ENCODE data around the gene INO80.

INO80 gene

DNA sequence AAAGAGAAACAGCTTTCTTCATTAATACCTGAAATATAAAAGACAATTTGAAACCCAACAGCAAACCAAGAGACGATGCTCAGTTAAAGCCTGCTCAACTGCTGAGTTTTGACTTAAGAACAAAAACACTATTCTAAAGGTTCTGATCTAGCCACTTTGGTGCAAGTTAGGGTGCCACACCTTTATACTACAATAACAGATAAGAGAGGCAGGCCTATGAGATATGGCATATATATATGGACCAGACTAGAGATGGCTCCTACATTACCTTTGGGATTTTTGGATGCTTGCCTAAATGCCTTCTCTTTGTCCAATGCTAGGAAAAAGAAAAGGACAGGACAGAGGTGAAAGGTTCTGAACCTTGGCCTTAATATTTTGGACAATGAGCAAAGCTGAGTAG is 68.6 kb downstream of the INO80 start:
- Histone ChIP-seq H3K9ac (ENCODE audit: low read depth, low read length) (no peak overlapping the region), H3K36me3 (ENCODE audit: insufficient read depth, low read length) (peaks cover 19% of the 10 kb centered on the region), H3K9me3 (ENCODE audit: control insufficient read depth, insufficient read depth, low read length) (no peaks in the 10 kb centered on the region), H3K4me1 (ENCODE audit: insufficient read depth, low read length) (no peaks in the 10 kb centered on the region)

DNA sequence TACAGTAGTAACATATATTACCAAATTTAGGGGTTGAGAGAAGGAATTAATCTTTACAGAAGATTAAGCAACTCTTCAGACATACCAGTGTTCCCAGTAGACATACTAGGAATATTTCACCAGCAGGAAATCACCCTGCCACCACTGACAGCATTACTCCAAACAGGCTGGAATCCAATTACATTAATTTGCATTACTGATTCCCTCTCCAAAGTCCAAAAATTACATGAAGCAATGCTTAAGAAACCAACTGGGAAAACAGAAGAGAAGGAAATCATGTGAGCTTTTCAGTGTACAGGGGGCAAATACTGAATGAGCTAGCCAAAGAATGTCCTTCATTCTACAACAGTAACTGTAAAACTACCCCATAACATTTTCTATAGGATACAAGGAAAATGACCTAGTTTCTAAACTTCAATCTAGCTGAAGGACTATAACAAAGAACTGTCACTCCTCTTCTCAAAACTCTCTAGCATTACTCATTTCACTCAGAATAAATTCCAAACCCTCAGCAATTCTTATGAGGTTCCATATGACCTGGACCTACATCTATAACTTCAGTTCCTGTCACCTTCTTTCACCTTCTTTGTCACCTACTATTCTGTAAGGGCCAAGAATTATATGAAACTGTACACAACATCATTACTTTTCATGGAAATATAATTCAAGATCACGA is 72.7 kb downstream of the INO80 start:
- Histone ChIP-seq H3K9me3 (ENCODE audit: control insufficient read depth, insufficient read depth, low read length) (no peaks in the 10 kb centered on the region), H3K4me1 (ENCODE audit: insufficient read depth, low read length) (no peaks in the 10 kb centered on the region), H3K36me3 (ENCODE audit: insufficient read depth, low read length) (peaks cover 3% of the 10 kb centered on the region; the same call in 1 of the 2 replicates), H3K9ac (ENCODE audit: low read depth, low read length) (no peak overlapping the region)

DNA sequence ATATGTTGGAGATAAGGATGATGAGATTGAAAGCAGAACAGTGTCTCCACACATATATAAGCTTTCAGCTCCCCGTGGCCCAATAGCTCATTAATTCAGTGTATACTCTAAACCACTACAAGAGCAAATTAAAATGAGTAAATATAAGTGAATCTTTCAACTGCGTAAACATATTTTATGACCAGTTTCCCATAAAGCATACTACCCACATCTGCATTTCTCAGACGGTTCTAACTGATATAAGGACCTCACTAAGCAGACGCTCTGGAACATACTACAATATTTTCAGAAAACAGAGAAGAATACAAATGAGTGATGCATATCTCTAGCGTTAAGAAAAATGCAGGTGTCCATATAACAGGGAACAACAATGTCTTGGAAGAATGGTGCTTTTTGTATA is 73.2 kb downstream of the INO80 start:
- Histone ChIP-seq H3K9ac (ENCODE audit: low read depth, low read length) (no peak overlapping the region), H3K4me1 (ENCODE audit: insufficient read depth, low read length) (no peaks in the 10 kb centered on the region), H3K9me3 (ENCODE audit: control insufficient read depth, insufficient read depth, low read length) (no peaks in the 10 kb centered on the region), H3K36me3 (ENCODE audit: insufficient read depth, low read length) (peaks cover under 1% of the 10 kb centered on the region; the same call in 1 of the 2 replicates)

DNA sequence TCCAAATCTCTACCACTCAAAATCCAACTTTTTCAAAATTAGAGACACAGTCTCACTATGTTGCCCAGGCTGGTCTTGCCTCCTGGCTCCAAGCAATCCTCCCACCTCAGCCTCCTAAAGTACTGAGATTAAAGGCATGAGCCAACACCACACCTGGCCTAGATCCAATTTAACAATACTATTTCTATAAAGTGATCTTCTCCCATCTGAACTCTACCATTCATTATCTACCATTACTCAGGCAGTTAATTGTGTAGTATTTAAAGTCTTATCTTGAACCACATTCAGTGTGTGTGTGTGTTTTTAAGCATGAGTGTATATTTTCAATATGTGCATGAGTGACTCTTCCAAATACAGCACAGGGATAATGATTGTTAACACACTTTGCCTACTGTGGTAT is 77.0 kb downstream of the INO80 start:
- Histone ChIP-seq H3K9ac (ENCODE audit: low read depth, low read length) (no peak overlapping the region), H3K36me3 (ENCODE audit: insufficient read depth, low read length) (no peaks in the 10 kb centered on the region; the same call in 1 of the 2 replicates), H3K4me1 (ENCODE audit: insufficient read depth, low read length) (no peaks in the 10 kb centered on the region), H3K9me3 (ENCODE audit: control insufficient read depth, insufficient read depth, low read length) (no peaks in the 10 kb centered on the region)

DNA sequence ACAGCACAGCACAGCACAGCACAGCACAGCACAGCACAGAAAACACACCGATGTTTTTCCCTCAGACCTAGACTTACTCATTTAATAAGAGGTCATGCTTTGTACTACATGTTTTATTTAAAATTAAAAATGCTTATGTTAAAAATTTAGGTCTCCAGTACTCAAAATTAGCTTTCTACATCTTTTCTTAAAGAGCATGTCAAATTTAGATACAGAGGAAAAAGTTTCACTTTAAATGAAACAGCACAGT is 84.1 kb downstream of the INO80 start:
- H3K36me3 ChIP-seq (ENCODE audit: insufficient read depth, low read length): no peaks in the 10 kb centered on the region
- no peaks in the 10 kb centered on the region for H3K9me3 ChIP-seq (ENCODE audit: control insufficient read depth, insufficient read depth, low read length)
- no peak overlapping the region for H3K9ac ChIP-seq (ENCODE audit: low read depth, low read length)
- H3K4me1 ChIP-seq (ENCODE audit: insufficient read depth, low read length): no peaks in the 10 kb centered on the region

DNA sequence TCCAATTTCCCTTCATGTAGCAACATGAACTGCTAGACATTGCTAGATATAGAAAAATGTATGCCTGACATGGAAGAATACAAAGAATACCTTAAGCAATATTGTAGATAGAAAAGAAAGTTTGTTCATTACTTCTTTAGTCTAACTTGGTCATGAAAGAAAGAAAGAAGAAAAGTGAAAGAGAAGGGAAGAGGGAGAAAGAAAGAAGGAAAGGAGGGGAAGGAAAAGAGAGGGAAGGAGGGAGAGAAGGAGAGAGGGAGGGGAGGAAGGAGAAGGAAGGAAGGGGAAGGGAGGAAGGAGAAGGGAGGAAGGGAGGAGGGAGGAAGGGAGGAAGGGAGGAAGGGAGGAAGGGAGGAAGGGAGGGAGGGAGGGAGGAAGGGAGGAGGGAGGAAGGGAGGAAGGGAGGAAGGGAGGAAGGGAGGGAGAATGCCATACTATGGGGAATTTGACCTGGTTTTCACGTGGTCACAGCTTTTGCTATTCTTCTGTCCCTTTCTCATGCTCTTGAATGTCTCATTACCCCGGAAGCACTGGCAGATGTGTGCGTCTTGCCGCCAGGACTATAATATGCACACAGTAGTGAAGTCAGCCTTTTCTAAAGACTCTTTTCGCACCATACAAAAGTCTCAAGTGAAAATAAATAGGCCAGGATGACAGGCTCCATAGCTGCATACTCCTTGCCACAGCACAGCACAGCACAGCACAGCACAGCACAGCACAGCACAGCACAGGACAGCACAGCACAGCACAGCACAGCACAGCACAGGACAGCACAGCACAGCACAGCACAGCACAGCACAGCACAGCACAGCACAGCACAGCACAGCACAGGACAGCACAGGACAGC is 84.6 kb downstream of the INO80 start:
- Histone ChIP-seq H3K4me1 (ENCODE audit: insufficient read depth, low read length) (no peaks in the 10 kb centered on the region), H3K36me3 (ENCODE audit: insufficient read depth, low read length) (no peaks in the 10 kb centered on the region), H3K9ac (ENCODE audit: low read depth, low read length) (no peak overlapping the region), H3K9me3 (ENCODE audit: control insufficient read depth, insufficient read depth, low read length) (no peaks in the 10 kb centered on the region)

DNA sequence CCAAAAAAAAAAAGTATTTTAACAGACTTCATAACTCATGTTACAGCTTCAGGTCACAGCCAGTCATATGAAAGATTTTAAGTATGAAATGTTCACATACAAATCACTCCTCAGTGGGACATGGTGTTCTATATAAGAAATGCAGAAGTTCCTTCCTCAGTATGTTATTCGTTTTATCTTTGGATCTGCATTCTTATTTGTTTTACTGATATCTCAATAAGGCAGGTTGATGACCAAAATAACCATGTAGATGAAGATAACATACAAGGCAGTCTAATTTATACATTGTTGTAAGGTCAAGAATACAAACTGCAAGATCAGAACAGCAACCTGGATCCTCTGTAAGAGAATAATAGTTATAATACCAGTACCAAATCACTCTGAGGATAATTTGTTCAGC is 87.2 kb downstream of the INO80 start:
- no peak overlapping the region for H3K9ac ChIP-seq (ENCODE audit: low read depth, low read length)
- no peaks in the 10 kb centered on the region for H3K4me1 ChIP-seq (ENCODE audit: insufficient read depth, low read length)
- H3K9me3 ChIP-seq (ENCODE audit: control insufficient read depth, insufficient read depth, low read length): no peaks in the 10 kb centered on the region
- H3K36me3 ChIP-seq (ENCODE audit: insufficient read depth, low read length): no peaks in the 10 kb centered on the region

DNA sequence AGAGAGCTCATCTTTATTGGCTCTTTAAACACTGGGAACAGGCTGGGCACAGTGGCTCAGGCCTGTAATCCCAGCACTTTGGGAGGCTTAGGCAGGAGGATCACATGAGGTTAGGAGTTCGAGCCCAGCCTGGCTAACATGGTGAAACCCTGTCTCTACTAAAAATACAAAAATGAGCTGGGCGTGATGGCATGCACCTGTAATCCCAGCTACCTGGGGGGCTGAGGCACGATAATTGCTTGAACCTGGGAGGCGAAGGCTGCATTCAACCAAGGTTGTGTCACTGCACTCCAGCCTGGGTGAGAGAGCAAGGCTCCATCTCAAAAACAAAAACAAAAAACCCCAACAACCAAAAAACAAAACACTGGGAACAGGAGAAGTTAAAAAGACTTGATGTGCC is 90.7 kb downstream of the INO80 start:
- Histone ChIP-seq H3K9me3 (ENCODE audit: control insufficient read depth, insufficient read depth, low read length) (no peaks in the 10 kb centered on the region), H3K9ac (ENCODE audit: low read depth, low read length) (no peak overlapping the region), H3K36me3 (ENCODE audit: insufficient read depth, low read length) (no peaks in the 10 kb centered on the region; the same call in 1 of the 2 replicates), H3K4me1 (ENCODE audit: insufficient read depth, low read length) (no peaks in the 10 kb centered on the region)

DNA sequence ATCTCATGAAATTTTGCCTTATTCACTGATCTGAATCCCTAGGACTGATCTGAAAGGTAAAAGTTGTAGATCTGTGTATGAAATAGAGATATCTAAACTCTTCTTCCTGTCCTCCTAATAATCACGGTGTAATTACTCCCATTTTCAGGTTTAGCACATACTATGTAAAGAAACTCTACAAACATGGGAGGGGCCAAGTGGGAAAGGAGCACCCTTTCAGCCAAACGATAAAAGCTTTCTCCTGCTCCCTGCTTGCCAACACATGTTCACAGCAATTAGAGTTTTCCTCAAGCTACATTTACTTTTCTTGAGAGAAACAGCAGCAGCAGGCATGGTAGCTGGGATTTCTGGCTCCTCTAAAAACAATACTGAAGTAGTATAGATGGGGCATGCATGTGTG is 91.2 kb downstream of the INO80 start:
- Histone ChIP-seq H3K9me3 (ENCODE audit: control insufficient read depth, insufficient read depth, low read length) (no peaks in the 10 kb centered on the region), H3K4me1 (ENCODE audit: insufficient read depth, low read length) (no peaks in the 10 kb centered on the region), H3K9ac (ENCODE audit: low read depth, low read length) (no peak overlapping the region), H3K36me3 (ENCODE audit: insufficient read depth, low read length) (peaks cover 2% of the 10 kb centered on the region)

DNA sequence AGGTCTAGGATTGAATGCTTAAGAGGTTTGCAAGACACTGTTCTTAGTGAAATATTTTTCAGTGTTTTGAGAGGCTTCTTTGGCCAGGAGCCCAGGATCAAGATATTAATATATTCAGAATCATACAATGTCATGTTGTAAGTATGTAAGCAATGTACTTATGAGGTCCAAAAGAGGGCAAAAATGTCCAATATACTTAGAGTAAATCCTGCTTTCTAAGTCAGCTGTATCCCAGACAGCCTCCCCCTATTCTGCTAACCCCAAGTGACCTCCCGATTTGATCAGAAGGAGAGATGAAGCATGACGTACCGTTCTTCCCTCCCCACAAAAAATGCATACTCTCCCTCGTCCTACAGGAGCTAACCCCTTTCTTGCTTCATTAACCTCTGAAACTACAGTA is 91.9 kb downstream of the INO80 start:
- Histone ChIP-seq H3K9ac (ENCODE audit: low read depth, low read length) (no peak overlapping the region), H3K4me1 (ENCODE audit: insufficient read depth, low read length) (no peaks in the 10 kb centered on the region), H3K9me3 (ENCODE audit: control insufficient read depth, insufficient read depth, low read length) (no peaks in the 10 kb centered on the region), H3K36me3 (ENCODE audit: insufficient read depth, low read length) (peaks cover 2% of the 10 kb centered on the region)

DNA sequence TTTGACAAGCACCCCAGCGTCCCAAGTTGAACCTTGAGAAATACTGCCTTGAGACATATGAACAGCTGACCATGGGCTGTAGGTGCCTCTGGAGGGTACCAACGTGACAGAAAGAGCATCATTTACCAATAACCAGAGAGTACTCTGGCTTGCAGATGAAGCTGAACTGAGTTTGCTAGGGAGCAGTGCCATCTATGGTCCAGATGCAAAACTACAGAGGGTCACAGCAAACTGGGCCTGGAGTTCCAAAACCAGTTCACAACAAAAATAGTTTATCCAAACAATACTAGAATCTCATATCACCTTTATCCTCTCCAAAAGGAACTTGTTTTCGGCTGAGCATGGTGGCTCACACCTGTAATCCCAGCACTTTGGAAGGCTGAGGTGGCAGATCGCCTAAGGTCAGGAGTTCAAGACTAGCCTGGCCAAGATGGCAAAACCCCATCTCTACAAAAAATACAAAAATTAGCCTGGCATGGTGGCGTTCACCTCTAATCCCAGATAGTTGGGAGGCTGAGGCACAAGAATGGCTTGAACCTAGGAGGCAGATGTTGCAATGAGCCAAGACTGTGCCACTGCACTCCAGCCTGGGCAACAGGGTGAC is 93.5 kb downstream of the INO80 start:
- no peaks in the 10 kb centered on the region for H3K4me1 ChIP-seq (ENCODE audit: insufficient read depth, low read length)
- no peaks in the 10 kb centered on the region for H3K9me3 ChIP-seq (ENCODE audit: control insufficient read depth, insufficient read depth, low read length)
- H3K9ac ChIP-seq (ENCODE audit: low read depth, low read length): no peak overlapping the region
- H3K36me3 ChIP-seq (ENCODE audit: insufficient read depth, low read length): peaks cover 2% of the 10 kb centered on the region

DNA sequence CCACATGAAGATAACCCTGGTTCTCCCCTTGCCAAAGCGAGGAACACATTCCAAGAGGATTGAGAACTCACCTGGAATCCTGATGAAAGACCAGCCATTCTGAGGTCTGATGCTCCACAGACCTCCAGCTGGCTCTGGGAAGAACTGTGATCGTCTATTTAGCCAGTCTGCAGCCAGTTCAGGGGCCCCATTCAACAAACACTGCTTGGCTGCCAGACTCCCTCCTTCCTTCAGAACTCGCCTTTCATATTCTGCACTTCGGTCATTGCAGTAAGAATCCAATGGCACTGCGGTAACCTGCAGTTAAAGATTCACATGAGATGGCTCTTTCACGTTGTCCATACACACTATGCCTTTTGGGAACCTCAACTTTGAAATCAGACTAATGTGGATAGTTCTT is 95.3 kb downstream of the INO80 start:
- peaks cover 2% of the 10 kb centered on the region for H3K36me3 ChIP-seq (ENCODE audit: insufficient read depth, low read length)
- H3K4me1 ChIP-seq (ENCODE audit: insufficient read depth, low read length): no peaks in the 10 kb centered on the region
- H3K9ac ChIP-seq (ENCODE audit: low read depth, low read length): no peak overlapping the region
- no peaks in the 10 kb centered on the region for H3K9me3 ChIP-seq (ENCODE audit: control insufficient read depth, insufficient read depth, low read length)

DNA sequence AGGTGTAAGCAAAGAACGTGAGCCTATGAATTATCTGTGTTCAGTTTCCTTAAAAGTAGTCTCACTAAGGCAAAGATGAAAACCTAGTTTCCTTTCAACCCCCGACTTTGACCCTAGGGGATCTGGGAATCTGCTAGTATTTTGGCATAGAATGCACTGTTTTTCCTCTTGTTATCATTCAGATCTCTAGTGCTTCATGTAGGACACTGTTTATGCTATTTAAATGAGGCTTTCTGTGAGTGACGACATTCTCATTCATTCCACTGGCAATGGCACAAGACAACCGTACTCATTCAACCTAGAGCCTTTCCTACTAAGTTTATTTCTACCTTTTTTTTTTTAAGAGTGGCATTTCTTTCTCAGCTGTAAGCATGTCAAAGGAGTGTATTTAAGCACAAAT is 95.8 kb downstream of the INO80 start:
- no peaks in the 10 kb centered on the region for H3K4me1 ChIP-seq (ENCODE audit: insufficient read depth, low read length)
- no peaks in the 10 kb centered on the region for H3K9me3 ChIP-seq (ENCODE audit: control insufficient read depth, insufficient read depth, low read length)
- H3K36me3 ChIP-seq (ENCODE audit: insufficient read depth, low read length): peaks cover 2% of the 10 kb centered on the region
- H3K9ac ChIP-seq (ENCODE audit: low read depth, low read length): no peak overlapping the region

DNA sequence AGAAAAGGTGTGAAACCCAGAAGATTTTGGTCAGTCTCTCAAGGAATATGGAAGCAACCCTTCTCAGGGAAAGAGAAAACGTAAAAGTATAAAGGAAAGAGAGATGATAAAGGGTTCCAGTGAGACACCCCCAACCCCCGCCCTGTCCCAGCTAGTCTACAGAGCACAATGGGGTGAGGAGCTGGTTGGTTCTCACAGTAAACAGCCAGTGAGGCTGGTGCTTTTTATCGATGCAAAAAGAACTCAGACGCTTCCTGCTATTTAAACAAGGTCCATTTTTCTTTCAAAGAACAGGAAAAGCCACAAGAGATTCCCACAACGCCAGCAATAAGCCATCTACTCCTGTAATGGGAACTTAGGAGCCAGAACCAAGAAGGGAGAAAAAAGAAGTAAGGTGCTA is 96.9 kb downstream of the INO80 start:
- Histone ChIP-seq H3K36me3 (ENCODE audit: insufficient read depth, low read length) (peaks cover 5% of the 10 kb centered on the region), H3K9ac (ENCODE audit: low read depth, low read length) (no peak overlapping the region), H3K9me3 (ENCODE audit: control insufficient read depth, insufficient read depth, low read length) (no peaks in the 10 kb centered on the region)

DNA sequence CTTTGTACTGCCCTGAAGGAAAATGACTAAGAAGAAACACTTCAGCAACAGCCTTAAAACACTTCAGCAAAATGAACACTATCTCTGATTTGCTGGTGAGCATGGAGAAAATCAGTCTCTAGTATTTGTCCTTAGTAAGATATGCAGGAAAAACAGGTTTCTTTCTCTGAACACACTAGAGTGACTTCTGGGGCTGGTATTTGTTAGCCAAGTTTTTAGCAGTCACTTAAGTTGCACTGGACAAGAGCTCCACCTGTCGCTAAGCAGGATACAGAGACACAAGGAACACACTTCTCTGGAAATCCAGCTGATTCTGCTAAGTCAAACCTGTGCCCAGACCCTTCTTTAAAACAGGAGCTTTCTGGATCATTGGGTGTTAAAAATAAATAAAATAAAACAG is 97.5 kb downstream of the INO80 start:
- no peaks in the 10 kb centered on the region for H3K4me1 ChIP-seq (ENCODE audit: insufficient read depth, low read length)
- H3K9ac ChIP-seq (ENCODE audit: low read depth, low read length): no peak overlapping the region
- no peaks in the 10 kb centered on the region for H3K9me3 ChIP-seq (ENCODE audit: control insufficient read depth, insufficient read depth, low read length)
- H3K36me3 ChIP-seq (ENCODE audit: insufficient read depth, low read length): peaks cover 5% of the 10 kb centered on the region

More for the DNA sequence above, 96.9 kb downstream of the INO80 start:
- H3K4me1 ChIP-seq (ENCODE audit: insufficient read depth, low read length): no peaks in the 10 kb centered on the region

All from ES-I3 (cell line).